Loucy (cell line): Measurements from ENCODE around the gene RCOR1.
A peak's percentile ranks its signal among the peaks of the same experiment; 100 is the strongest.

Experiments
- H2AFZ ChIP-seq: fragments of 200-600 bp; sonication (generic); 2 replicates; pipeline ENCODE4 v1.6.0; 2016; ENCODE audit warnings: antibody characterized with exemption, mild to moderate bottlenecking, low read length, moderate library complexity
- H3F3A ChIP-seq: fragments of 200-600 bp; 2 replicates; pipeline ENCODE4 v1.6.0; 2016; ENCODE audit warnings: antibody characterized with exemption, low read depth, mild to moderate bottlenecking
- H3K27me3 ChIP-seq: fragments of 200-600 bp; sonication (generic); 2 replicates; pipeline ENCODE4 v1.6.1; 2014; ENCODE audit warnings: low read length, mild to moderate bottlenecking; ENCODE audit not compliant: insufficient read depth, poor library complexity, severe bottlenecking
- H3K36me3 ChIP-seq: fragments of 200-600 bp; sonication (generic); 2 replicates; pipeline ENCODE4 v1.6.1; 2016; ENCODE audit warnings: low read length; ENCODE audit not compliant: insufficient read depth
- H3K4me1 ChIP-seq: fragments of 200-600 bp; sonication (generic); 2 replicates; pipeline ENCODE4 v1.5.1; 2014; ENCODE audit warnings: low read length, mild to moderate bottlenecking; ENCODE audit not compliant: insufficient read depth, poor library complexity, severe bottlenecking
- H3K4me2 ChIP-seq: fragments of 200-600 bp; sonication (generic); 2 replicates; pipeline ENCODE4 v1.6.0; 2014; ENCODE audit warnings: antibody characterized with exemption, low read length, low read depth, mild to moderate bottlenecking; ENCODE audit not compliant: poor library complexity, severe bottlenecking
- H3K4me3 ChIP-seq: fragments of 200-600 bp; sonication (generic); 2 replicates; pipeline ENCODE4 v1.5.1; 2014; ENCODE audit warnings: low read length, mild to moderate bottlenecking, mixed read lengths; ENCODE audit not compliant: poor library complexity, severe bottlenecking
- H3K79me2 ChIP-seq: fragments of 200-600 bp; sonication (generic); 2 replicates; pipeline ENCODE4 v1.6.1; 2014; ENCODE audit warnings: low read length; ENCODE audit not compliant: insufficient read depth
- H3K9ac ChIP-seq: fragments of 200-600 bp; sonication (generic); 2 replicates; pipeline ENCODE4 v1.6.0; 2014; ENCODE audit warnings: mild to moderate bottlenecking, low read depth, low read length, moderate library complexity; ENCODE audit not compliant: poor library complexity, severe bottlenecking
- H3K9me2 ChIP-seq: fragments of 200-600 bp; sonication (generic); replicated peaks from 2 replicates; pipeline ENCODE4 v1.6.1; 2016; ENCODE audit warnings: low read depth, low read length, mixed read lengths
- H3K9me3 ChIP-seq: fragments of 200-600 bp; sonication (generic); 2 replicates; pipeline ENCODE4 v1.6.1; 2014; ENCODE audit warnings: mild to moderate bottlenecking, antibody characterized with exemption, low read length, low read depth; ENCODE audit not compliant: insufficient read depth
- H4K20me1 ChIP-seq: fragments of 200-600 bp; sonication (generic); 2 replicates; pipeline ENCODE4 v1.6.0; 2014; ENCODE audit warnings: antibody characterized with exemption, low read length, mild to moderate bottlenecking; ENCODE audit not compliant: insufficient read depth, poor library complexity, severe bottlenecking
- CTCF ChIP-seq: fragments of 200-600 bp; sonication (generic); conservative IDR thresholded peaks from 2 replicates; pipeline ENCODE4 v1.5.1; 2014; ENCODE audit warnings: mild to moderate bottlenecking, antibody characterized with exemption, low read length
- EZH2phosphoT487 ChIP-seq: fragments of 200-600 bp; IDR thresholded peaks from 2 replicates; pipeline ENCODE4 v1.6.1; 2018; ENCODE audit warnings: antibody characterized with exemption, mild to moderate bottlenecking, moderate library complexity, borderline replicate concordance

Gene RCOR1

DNA sequence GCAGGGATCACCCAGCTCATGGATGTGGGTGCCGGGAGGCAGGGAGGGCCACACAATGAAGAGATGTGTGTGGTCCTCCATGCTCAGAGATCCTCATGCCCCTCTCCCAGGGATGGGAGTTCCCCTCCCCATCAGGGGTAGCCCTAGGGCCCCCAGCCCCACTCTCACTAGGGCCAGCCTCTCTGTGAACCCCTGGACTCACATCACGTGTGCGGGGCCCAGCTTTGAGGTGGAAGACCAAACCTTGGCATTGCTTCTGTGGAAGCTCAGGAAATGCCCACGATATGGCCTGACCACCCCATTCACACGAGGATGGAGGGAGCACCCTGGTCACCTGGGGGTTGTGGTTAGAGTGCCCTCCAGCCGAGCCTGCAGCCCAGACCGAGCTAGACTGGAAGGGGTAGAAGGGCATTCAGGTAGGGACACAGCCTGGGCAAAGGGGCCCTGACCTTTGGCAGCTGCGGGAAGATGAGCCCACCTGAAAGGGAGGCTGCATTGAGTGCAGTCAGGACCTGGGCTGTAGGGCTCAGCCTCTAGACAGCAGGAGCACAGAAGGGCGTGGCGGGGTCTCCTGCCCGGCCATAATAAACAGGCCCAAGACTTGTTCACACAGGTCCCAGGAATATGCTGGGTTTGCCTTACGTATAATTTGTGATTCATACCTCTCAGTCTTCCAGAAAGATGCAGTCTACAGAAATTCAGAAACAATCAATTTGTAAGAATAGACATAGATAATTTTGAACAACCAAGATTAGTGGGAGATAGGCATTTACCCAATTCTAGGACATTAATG lies 34.8 kb upstream of the RCOR1 start:
- Histone ChIP-seq H3K79me2 (no peaks in the 10 kb centered on the region), H3K9ac (no peak overlapping the region), H3K36me3 (no peaks in the 10 kb centered on the region), H4K20me1 (no peaks in the 10 kb centered on the region), H3K9me3 (no peaks in the 10 kb centered on the region), H3F3A (no peaks in the 10 kb centered on the region), H3K4me2 (no peak overlapping the region), H3K4me3 (no peak overlapping the region), H3K9me2 (no peaks in the 10 kb centered on the region), H3K27me3 (no peaks in the 10 kb centered on the region), H2AFZ (no peak overlapping the region), H3K4me1 (peaks cover 9% of the 10 kb centered on the region)
- TF ChIP-seq EZH2phosphoT487 = no peak
- TF ChIP-seq CTCF = no peak

- Histone ChIP-seq H3K27me3 (no peaks in the 10 kb centered on the region), H3K9me3 (no peaks in the 10 kb centered on the region), H3K4me3 (no peak overlapping the region), H3F3A (no peaks in the 10 kb centered on the region), H4K20me1 (no peaks in the 10 kb centered on the region), H3K9me2 (no peaks in the 10 kb centered on the region), H2AFZ (no peak overlapping the region), H3K36me3 (no peaks in the 10 kb centered on the region), H3K79me2 (no peaks in the 10 kb centered on the region), H3K9ac (no peak overlapping the region), H3K4me1 (peaks cover 9% of the 10 kb centered on the region), H3K4me2 (no peak overlapping the region)
- TF ChIP-seq EZH2phosphoT487 (no peak), CTCF (no peak)
Measured at GRCh38 chr14:102558556-102558955, 33.9 kb upstream of the RCOR1 start.

- no peak for TF ChIP-seq EZH2phosphoT487
- TF ChIP-seq CTCF = no peak
- Histone ChIP-seq H3F3A (no peaks in the 10 kb centered on the region), H3K4me3 (no peak overlapping the region), H3K9me2 (no peaks in the 10 kb centered on the region), H4K20me1 (no peaks in the 10 kb centered on the region), H3K79me2 (no peaks in the 10 kb centered on the region), H3K36me3 (no peaks in the 10 kb centered on the region), H3K9ac (no peak overlapping the region), H3K27me3 (no peaks in the 10 kb centered on the region), H3K9me3 (no peaks in the 10 kb centered on the region), H3K4me1 (peaks cover 9% of the 10 kb centered on the region), H3K4me2 (peak overlapping the region; percentile 27), H2AFZ (no peak overlapping the region)
Measured at GRCh38 chr14:102560458-102561261, 31.8 kb upstream of the RCOR1 start.
